ENCODE data around the gene BICC1.

Gene BICC1

GRCh38 chr10:58586282-58587245, 73.9 kb downstream of the BICC1 start:
- no peak overlapping the region for H3K4me3 ChIP-seq (replicated peaks; ENCODE audit: insufficient read depth, low read length)
- no peak overlapping the region for H3K27ac ChIP-seq (replicated peaks)
- H3K27me3 ChIP-seq (ENCODE audit: insufficient read depth, poor library complexity, severe bottlenecking) = no peaks in the 10 kb centered on the region
- TF ChIP-seq POLR2AphosphoS5 (IDR thresholded peaks at IDR 0.05; ENCODE audit: low read depth) (no peak), CTCF (IDR thresholded peaks at IDR 0.05; ENCODE audit: insufficient read depth, low read length) (no peak), SPI1 (IDR thresholded peaks at IDR 0.05; ENCODE audit: borderline replicate concordance, low read depth) (no peak), REST (IDR thresholded peaks at IDR 0.05; ENCODE audit: insufficient replicate concordance, low read depth) (no peak), GABPA (IDR thresholded peaks at IDR 0.05; ENCODE audit: low read depth) (no peak)
- no peak for DNase-seq (ENCODE audit: low read depth in 1 of 2, low spot score in 1 of 2)

GRCh38 chr10:58587676-58588075, 75.0 kb downstream of the BICC1 start:
- no peak for TF ChIP-seq CTCF (IDR thresholded peaks at IDR 0.05; ENCODE audit: insufficient read depth, low read length)
- TF ChIP-seq SPI1 (IDR thresholded peaks at IDR 0.05; ENCODE audit: borderline replicate concordance, low read depth) = peak; percentile 40; the same call in 1 of the 2 replicates
- Histone ChIP-seq H3K27ac (replicated peaks) (no peak overlapping the region), H3K4me3 (replicated peaks; ENCODE audit: insufficient read depth, low read length) (no peak overlapping the region), H3K27me3 (ENCODE audit: insufficient read depth, poor library complexity, severe bottlenecking) (no peaks in the 10 kb centered on the region)
- no peak for DNase-seq (ENCODE audit: low read depth in 1 of 2, low spot score in 1 of 2)

- H3K27me3 ChIP-seq (ENCODE audit: insufficient read depth, poor library complexity, severe bottlenecking) = no peaks in the 10 kb centered on the region
- no peak for TF ChIP-seq GABPA (IDR thresholded peaks at IDR 0.05; ENCODE audit: low read depth)
- no peak for TF ChIP-seq POLR2AphosphoS5 (IDR thresholded peaks at IDR 0.05; ENCODE audit: low read depth)
- TF ChIP-seq CTCF (IDR thresholded peaks at IDR 0.05; ENCODE audit: insufficient read depth, low read length) = peak; percentile 9
- peak in 1 of 2 experiments; percentile 11 for DNase-seq (ENCODE audit: low read depth in 1 of 2, low spot score in 1 of 2)
- H3K4me3 ChIP-seq (replicated peaks; ENCODE audit: insufficient read depth, low read length) = no peak overlapping the region
- no peak overlapping the region for H3K27ac ChIP-seq (replicated peaks)
Observed at GRCh38 chr10:58588673-58589265, 76.1 kb downstream of the BICC1 start.

- no peak for DNase-seq (ENCODE audit: low read depth in 1 of 2, low spot score in 1 of 2)
- H3K27me3 ChIP-seq (ENCODE audit: insufficient read depth, poor library complexity, severe bottlenecking) = no peaks in the 10 kb centered on the region
- TF ChIP-seq GABPA (IDR thresholded peaks at IDR 0.05; ENCODE audit: low read depth) (no peak), POLR2AphosphoS5 (IDR thresholded peaks at IDR 0.05; ENCODE audit: low read depth) (no peak), SPI1 (IDR thresholded peaks at IDR 0.05; ENCODE audit: borderline replicate concordance, low read depth) (no peak), REST (IDR thresholded peaks at IDR 0.05; ENCODE audit: insufficient replicate concordance, low read depth) (no peak), CTCF (IDR thresholded peaks at IDR 0.05; ENCODE audit: insufficient read depth, low read length) (no peak)
- no peak overlapping the region for H3K27ac ChIP-seq (replicated peaks)
- no peak overlapping the region for H3K4me3 ChIP-seq (replicated peaks; ENCODE audit: insufficient read depth, low read length)
Observed at GRCh38 chr10:58590152-58590840, 77.6 kb downstream of the BICC1 start.

Data from HL-60 (cell line).